HepG2 (cell line): ENCODE measurements around the gene ABCC3. TPM values are rescaled to one million over a fixed set of nuclear protein-coding genes. Genes with fewer than 3 reads are reported as not detected.

Source experiments
- ATF5 ChIP-seq: sonication (generic); formaldehyde crosslinking; IDR thresholded peaks from 2 replicates; pipeline ENCODE4 v1.4.0; 2020; ENCODE audit warnings: mild to moderate bottlenecking, low read depth, missing genetic modification reagents
- MAFK ChIP-seq, 2 experiments: IDR thresholded peaks in 1 of 2; conservative IDR thresholded peaks in 1 of 2; 2 replicates each; pipeline ENCODE4 v1.6.1; 2011; ENCODE audit warnings: improper control_type of control experiment in 2 of 2, low read length in 2 of 2
- MZF1 ChIP-seq: sonication (generic); formaldehyde crosslinking; IDR thresholded peaks from 2 replicates; pipeline ENCODE4 v1.8.1; 2023; ENCODE audit warnings: mild to moderate bottlenecking, missing genetic modification reagents, borderline replicate concordance
- PRDM10 ChIP-seq: sonication (generic); formaldehyde crosslinking; IDR thresholded peaks from 2 replicates; pipeline ENCODE4 v1.4.0; 2020; ENCODE audit warnings: low read depth, missing genetic modification reagents
- RBAK ChIP-seq: sonication (generic); formaldehyde crosslinking; IDR thresholded peaks from 2 replicates; pipeline ENCODE4 v1.5.1; 2020; ENCODE audit warnings: mild to moderate bottlenecking, missing genetic modification reagents
- SNRNP70 ChIP-seq: fragments of 200-400 bp; formaldehyde crosslinking; IDR thresholded peaks from 2 replicates; pipeline ENCODE4 v1.6.1; 2017; ENCODE audit warnings: mild to moderate bottlenecking, low read depth, low read length, moderate library complexity
- TRIM24 ChIP-seq: sonication (generic); formaldehyde crosslinking; IDR thresholded peaks from 2 replicates; pipeline ENCODE4 v1.8.0; 2022; ENCODE audit warnings: mild to moderate bottlenecking, missing genetic modification reagents
- ZNF24 ChIP-seq: fragments of 450-650 bp; IDR thresholded peaks from 2 replicates; pipeline ENCODE4 v1.6.1; 2017; ENCODE audit warnings: antibody characterized with exemption, mild to moderate bottlenecking
- polyA plus RNA-seq, 8 experiments: library from polyadenylated mRNA; depleted of rRNA in 3 of 8; stranded (reverse) in 7 of 8; unstranded in 1 of 8; fragments of >200 nt; fragmentation: Illumina TruSeq in 4 of 8; extraction: Trizol in 4 of 8; gene quantifications; 2 replicates each; pipeline versions ENCODE4 v1.2.1 to v1.2.3, GENCODE V29; 2011 to 2016; ENCODE audit warnings: low read depth in 4 of 8, missing spikeins in 1 of 8, mixed read lengths in 1 of 8; ENCODE audit not compliant: insufficient read depth in 1 of 8
- total RNA-seq, 5 experiments: library from RNA; depleted of rRNA; stranded (reverse); fragments of >200 nt; fragmentation: Illumina TruSeq; extraction: Trizol; gene quantifications; 2 replicates each; pipeline ENCODE4 v1.2.3, GENCODE V29; 2016; ENCODE audit warnings: low read depth in 1 of 5
- TF ChIP-seq, protein P1 (sequence below), 2 experiments: fragments of 450-650 bp in 1 of 2; sonication (generic) in 1 of 2; formaldehyde crosslinking in 1 of 2; IDR thresholded peaks; 2 replicates each; pipeline versions ENCODE4 v1.6.1 to v1.8.0; 2016 to 2022; ENCODE audit warnings: antibody characterized with exemption in 1 of 2, mild to moderate bottlenecking in 1 of 2, missing genetic modification reagents in 1 of 2

The ABCC3 gene
- total and polyA plus RNA-seq, 2 of the 13 experiments (the other 11 are each of a cell fraction or from before 2014, with no cell fraction given) = 25.2 to 50.7 TPM

DNA sequence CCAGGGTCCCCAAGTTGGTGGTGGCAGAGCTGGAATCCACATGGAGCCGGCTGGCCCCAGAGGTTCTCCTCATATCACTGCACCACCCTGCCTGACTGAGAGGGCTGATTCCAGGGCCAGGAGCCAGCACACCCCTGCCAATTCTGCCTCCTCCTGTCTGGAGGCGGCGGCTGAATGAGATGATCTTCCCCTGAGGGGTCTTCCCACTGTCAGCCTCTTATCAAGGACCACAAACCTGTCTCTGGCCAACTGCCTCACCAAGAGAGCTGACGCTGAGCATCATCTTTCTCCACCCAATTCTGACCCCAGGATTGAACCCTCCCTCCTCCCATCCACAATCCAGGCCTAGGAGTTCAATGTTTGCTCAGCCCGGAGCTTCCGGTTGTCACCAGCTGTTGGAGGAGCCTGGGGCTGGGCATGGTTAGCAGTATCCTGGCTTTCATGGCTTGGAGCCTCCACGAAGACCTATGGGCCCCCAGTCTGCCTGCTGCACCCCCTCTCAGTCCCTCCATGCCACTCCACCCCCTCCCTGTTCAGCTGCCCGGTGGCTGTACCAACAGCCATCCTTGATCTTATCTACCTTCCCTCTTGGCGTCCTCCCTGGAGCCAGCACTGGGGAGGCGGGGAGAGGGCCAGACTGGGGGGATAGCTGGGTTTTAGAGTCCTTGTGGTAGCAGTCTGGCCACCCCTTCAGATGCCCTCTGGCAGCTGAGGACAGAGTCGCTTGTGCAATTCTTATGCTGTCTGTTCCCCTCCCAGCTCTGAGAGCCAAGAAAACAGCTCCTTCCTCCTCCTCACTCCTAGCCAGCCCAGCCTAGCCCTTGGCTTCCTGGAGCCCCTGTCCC, 25.6 kb downstream of the ABCC3 start (continued):
- TF ChIP-seq, protein P1, sequence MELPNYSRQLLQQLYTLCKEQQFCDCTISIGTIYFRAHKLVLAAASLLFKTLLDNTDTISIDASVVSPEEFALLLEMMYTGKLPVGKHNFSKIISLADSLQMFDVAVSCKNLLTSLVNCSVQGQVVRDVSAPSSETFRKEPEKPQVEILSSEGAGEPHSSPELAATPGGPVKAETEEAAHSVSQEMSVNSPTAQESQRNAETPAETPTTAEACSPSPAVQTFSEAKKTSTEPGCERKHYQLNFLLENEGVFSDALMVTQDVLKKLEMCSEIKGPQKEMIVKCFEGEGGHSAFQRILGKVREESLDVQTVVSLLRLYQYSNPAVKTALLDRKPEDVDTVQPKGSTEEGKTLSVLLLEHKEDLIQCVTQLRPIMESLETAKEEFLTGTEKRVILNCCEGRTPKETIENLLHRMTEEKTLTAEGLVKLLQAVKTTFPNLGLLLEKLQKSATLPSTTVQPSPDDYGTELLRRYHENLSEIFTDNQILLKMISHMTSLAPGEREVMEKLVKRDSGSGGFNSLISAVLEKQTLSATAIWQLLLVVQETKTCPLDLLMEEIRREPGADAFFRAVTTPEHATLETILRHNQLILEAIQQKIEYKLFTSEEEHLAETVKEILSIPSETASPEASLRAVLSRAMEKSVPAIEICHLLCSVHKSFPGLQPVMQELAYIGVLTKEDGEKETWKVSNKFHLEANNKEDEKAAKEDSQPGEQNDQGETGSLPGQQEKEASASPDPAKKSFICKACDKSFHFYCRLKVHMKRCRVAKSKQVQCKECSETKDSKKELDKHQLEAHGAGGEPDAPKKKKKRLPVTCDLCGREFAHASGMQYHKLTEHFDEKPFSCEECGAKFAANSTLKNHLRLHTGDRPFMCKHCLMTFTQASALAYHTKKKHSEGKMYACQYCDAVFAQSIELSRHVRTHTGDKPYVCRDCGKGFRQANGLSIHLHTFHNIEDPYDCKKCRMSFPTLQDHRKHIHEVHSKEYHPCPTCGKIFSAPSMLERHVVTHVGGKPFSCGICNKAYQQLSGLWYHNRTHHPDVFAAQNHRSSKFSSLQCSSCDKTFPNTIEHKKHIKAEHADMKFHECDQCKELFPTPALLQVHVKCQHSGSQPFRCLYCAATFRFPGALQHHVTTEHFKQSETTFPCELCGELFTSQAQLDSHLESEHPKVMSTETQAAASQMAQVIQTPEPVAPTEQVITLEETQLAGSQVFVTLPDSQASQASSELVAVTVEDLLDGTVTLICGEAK (IDR thresholded peaks at IDR 0.05) = no peak
- TF ChIP-seq, protein P1 (CRISPR knock-in tag; IDR thresholded peaks at IDR 0.05) = no peak
- TF ChIP-seq MAFK (conservative IDR thresholded peaks at IDR 0.05 in 1 of 2, IDR thresholded peaks at IDR 0.05 in 1 of 2; ENCODE audit: low read length in 2 of 2) (0 out of 4 replicates have a peak, but pooled peaks of 1 of the 2 experiments have one; percentile 13), MZF1 (CRISPR knock-in tag) (no peak), RBAK (CRISPR knock-in tag) (no peak), ATF5 (CRISPR knock-in tag) (no peak), PRDM10 (CRISPR knock-in tag) (no peak), ZNF24 (no peak), SNRNP70 (no peak), TRIM24 (CRISPR knock-in tag) (no peak)
